Neural crest cell (in vitro differentiated cells): ENCODE data around the gene CSF1. TPM values are rescaled to one million over a fixed set of nuclear protein-coding genes. Genes with fewer than 3 reads are reported as not detected.
"Not testable (repeated sequence)": the region's sequence is repeated elsewhere in the genome, so short reads cannot be mapped to it uniquely, and the experiment has no call there.

Experiments used
- DNase-seq: peaks from one replicate; pipeline ENCODE4 v3.0.0; 2021; ENCODE audit warnings: low read depth, mixed read lengths, low spot score
- H3K27ac Mint-ChIP-seq: one replicate; pipeline ENCODE4 v1.8.0; 2021; ENCODE audit warnings: mild to moderate bottlenecking, mixed read lengths; ENCODE audit not compliant: unreplicated experiment
- H3K27me3 Mint-ChIP-seq: 2 replicates; pipeline ENCODE4 v1.8.0; 2021; ENCODE audit warnings: low read depth, mild to moderate bottlenecking, mixed read lengths
- H3K36me3 Mint-ChIP-seq: 2 replicates; pipeline ENCODE4 v1.8.0; 2021; ENCODE audit warnings: low read depth, mild to moderate bottlenecking, mixed read lengths
- H3K4me1 Mint-ChIP-seq: 2 replicates; pipeline ENCODE4 v1.8.0; 2021; ENCODE audit warnings: mixed read lengths
- H3K4me3 Mint-ChIP-seq: one replicate; pipeline ENCODE4 v1.8.0; 2021; ENCODE audit warnings: mild to moderate bottlenecking, mixed read lengths
- H3K9me3 Mint-ChIP-seq: 2 replicates; pipeline ENCODE4 v1.8.0; 2021; ENCODE audit warnings: mixed read lengths
- total RNA-seq: library from RNA; stranded (reverse); gene quantifications from 2 replicates; pipeline ENCODE4 v1.2.1, GENCODE V29; 2021
- TF ChIP-seq, protein P1 (sequence below): fragments of 200-600 bp; sonication (generic); conservative IDR thresholded peaks from 2 replicates; pipeline ENCODE4 v1.5.0; 2021; ENCODE audit warnings: antibody characterized with exemption, mild to moderate bottlenecking

CSF1 gene
- total RNA-seq, 1 donor from 2014 or later, result 17.9 TPM

DNA sequence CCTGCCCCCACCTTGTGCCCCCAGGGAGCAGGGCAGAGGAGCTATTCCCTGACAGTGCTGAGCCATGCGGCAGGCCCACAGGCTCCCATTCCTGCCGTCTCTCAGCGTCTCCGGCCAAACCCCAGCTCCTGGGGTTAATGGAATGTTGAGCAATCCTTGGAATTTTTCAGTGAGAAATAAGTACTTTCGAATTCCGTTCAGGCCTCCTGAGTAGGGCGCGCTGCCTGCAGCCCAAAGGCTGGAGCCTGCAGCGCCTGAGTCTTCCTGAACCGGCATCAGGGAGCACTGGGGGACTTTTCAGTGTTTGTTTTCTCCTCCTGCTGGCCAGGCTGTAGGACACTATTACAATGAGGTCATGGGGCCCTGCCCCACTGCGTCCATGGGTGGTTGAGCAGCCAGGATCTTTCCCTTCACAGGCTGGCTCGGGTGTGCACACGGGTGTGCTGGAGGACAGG lies 33.3 kb upstream of the CSF1 start:
- TF ChIP-seq, protein P1, sequence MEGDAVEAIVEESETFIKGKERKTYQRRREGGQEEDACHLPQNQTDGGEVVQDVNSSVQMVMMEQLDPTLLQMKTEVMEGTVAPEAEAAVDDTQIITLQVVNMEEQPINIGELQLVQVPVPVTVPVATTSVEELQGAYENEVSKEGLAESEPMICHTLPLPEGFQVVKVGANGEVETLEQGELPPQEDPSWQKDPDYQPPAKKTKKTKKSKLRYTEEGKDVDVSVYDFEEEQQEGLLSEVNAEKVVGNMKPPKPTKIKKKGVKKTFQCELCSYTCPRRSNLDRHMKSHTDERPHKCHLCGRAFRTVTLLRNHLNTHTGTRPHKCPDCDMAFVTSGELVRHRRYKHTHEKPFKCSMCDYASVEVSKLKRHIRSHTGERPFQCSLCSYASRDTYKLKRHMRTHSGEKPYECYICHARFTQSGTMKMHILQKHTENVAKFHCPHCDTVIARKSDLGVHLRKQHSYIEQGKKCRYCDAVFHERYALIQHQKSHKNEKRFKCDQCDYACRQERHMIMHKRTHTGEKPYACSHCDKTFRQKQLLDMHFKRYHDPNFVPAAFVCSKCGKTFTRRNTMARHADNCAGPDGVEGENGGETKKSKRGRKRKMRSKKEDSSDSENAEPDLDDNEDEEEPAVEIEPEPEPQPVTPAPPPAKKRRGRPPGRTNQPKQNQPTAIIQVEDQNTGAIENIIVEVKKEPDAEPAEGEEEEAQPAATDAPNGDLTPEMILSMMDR, result peak; percentile 36

DNA sequence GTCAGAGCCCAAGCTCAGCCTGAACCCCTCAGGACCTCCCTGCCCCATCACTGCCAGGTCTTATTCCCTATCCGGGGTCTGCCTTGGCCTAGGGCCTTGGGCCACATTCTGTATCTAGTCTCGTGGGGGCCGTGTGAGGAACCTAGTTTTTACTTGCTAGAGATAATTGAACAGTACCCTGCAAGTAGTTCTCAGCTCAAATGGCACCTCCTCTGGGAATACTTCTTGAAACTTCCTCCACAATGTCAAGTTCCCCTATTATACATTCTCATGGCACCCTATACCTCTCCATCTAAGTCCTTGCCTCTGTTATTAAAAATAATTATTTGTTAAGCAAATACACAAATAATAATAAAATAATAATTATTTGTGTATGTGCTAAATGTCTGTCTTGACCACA lies 32.9 kb upstream of the CSF1 start:
- Mint-ChIP-seq H3K4me3 (peak overlapping the region; percentile 39), H3K27me3 (no peaks in the 10 kb centered on the region), H3K4me1 (peaks cover 85% of the 10 kb centered on the region), H3K36me3 (no peaks in the 10 kb centered on the region), H3K9me3 (no peaks in the 10 kb centered on the region), H3K27ac (peak overlapping the region; percentile 58)
- TF ChIP-seq, protein P1, result no peak
- no peak for DNase-seq

More for the DNA sequence above, 33.3 kb upstream of the CSF1 start:
- no peak for DNase-seq
- H3K27me3 Mint-ChIP-seq, result no peaks in the 10 kb centered on the region
- peak overlapping the region; percentile 58 for H3K27ac Mint-ChIP-seq
- peaks cover 85% of the 10 kb centered on the region for H3K4me1 Mint-ChIP-seq
- no peaks in the 10 kb centered on the region for H3K9me3 Mint-ChIP-seq
- no peaks in the 10 kb centered on the region for H3K36me3 Mint-ChIP-seq
- peak overlapping the region; percentile 39 for H3K4me3 Mint-ChIP-seq

DNA sequence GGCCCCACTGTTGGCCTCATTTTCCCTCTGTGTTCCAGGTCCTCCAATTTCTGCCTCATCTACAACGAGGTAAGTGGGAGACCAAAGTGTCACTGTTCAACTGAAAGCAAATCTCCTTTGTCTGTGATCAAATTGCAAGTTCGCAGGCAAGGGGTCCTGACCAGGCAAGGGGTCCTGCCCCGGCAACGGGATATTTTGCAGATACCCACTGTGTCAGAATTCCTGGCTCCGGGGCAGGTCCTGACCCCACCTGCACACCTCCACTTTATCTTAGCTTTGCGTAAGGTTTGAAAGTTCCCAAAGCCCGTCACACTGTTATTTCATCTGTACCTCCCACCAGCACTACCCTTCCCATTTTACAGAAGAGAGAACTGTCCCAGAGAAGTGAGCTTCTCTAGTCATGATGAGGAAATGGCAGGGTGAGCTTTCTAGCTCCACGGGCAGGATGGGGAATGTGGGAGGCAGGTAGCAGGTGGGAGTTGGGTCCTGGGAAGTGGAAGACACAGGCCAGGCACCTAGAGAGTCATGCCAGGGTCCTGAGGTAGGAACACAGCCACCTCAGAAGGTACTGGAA lies 32.0 kb upstream of the CSF1 start:
- Mint-ChIP-seq H3K4me3 (no peak overlapping the region), H3K9me3 (no peaks in the 10 kb centered on the region), H3K4me1 (peaks cover 85% of the 10 kb centered on the region), H3K27me3 (no peaks in the 10 kb centered on the region), H3K36me3 (no peaks in the 10 kb centered on the region), H3K27ac (no peak overlapping the region)
- TF ChIP-seq, protein P1, result no peak
- no peak for DNase-seq

DNA sequence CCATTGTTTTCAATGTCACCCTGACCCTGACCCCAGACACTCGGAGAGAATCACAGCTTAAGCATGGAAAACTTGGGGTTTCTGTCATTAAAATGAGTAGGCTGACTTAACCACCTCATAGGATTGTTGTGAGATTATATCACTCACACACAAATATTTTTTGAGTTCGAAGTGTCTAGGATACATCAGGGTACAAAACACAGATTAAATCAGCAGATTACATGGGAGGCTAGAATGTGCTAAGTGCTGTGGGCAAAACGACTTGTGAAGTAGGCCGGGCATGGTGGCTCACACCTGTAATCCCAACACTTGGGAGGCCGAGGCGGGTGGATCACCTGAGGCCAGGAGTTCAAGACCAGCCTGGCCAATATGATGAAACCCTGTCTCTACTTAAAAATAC lies 31.3 kb upstream of the CSF1 start:
- H3K4me1 Mint-ChIP-seq, result peaks cover 81% of the 10 kb centered on the region
- not testable (repeated sequence) for DNase-seq, H3K4me3 Mint-ChIP-seq, H3K36me3 Mint-ChIP-seq, H3K9me3 Mint-ChIP-seq, H3K27ac Mint-ChIP-seq, H3K27me3 Mint-ChIP-seq

DNA sequence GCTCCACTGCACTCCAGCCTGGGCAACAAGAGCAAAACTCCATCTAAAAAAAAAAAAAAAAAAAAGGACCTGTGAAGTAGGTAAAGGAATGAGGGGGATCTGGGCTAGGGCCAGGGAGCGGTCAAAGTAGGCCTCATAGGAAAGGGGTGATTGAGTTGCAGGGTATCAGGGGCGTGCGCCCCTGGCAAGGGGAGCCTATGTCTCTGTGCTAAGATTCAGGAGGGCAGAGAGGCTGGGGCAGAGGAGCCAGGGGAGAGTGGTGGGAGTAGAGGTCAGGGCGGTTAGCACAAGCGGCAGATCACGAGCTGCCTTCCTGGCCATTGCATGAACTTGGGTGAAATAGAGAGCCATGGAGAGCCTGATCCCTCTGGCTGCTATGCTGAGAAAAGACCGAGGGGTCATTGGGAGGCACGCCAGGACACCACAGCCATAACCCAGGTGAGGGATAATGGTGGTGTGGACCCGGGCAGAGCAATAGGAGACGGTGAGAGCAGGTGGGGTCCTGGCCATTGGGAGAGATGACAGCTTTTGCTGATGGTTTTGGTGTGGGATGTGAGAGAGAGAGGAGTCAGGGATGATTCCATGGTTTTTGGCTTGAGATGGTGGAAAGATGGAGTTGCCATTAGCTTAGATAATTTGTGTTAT lies 30.6 kb upstream of the CSF1 start:
- Mint-ChIP-seq H3K27ac (peak overlapping the region; percentile 20), H3K9me3 (no peaks in the 10 kb centered on the region)

More for the DNA sequence above, 30.6 kb upstream of the CSF1 start:
- Mint-ChIP-seq H3K4me1 (peaks cover 80% of the 10 kb centered on the region), H3K4me3 (no peak overlapping the region), H3K36me3 (no peaks in the 10 kb centered on the region), H3K27me3 (no peaks in the 10 kb centered on the region)
- TF ChIP-seq, protein P1, result no peak
- DNase-seq, result no peak
